SU-DHL-6 (cell line): ENCODE measurements around the gene STK35.

Experiments used
- H2AFZ ChIP-seq: fragments of 200-600 bp; sonication (generic); 2 replicates; pipeline ENCODE4 v1.6.1; 2014; ENCODE audit warnings: low read depth, mild to moderate bottlenecking, moderate library complexity, mixed read lengths, antibody characterized with exemption, low read length; ENCODE audit not compliant: severe bottlenecking
- H3F3A ChIP-seq: fragments of 200-600 bp; shearing (Covaris generic); 2 replicates; pipeline ENCODE4 v1.6.0; 2016; ENCODE audit warnings: antibody characterized with exemption, mild to moderate bottlenecking; ENCODE audit not compliant: insufficient read depth
- H3K27ac ChIP-seq: fragments of 200-600 bp; sonication (generic); 2 replicates; pipeline ENCODE4 v1.5.1; 2016; ENCODE audit warnings: low read depth, mild to moderate bottlenecking, low read length, moderate library complexity, mixed read lengths
- H3K27me3 ChIP-seq: fragments of 200-600 bp; sonication (generic), shearing (Covaris generic); 2 replicates; pipeline ENCODE4 v1.6.0; 2014; ENCODE audit warnings: mild to moderate bottlenecking, low read length
- H3K36me3 ChIP-seq: fragments of 200-600 bp; sonication (generic); 2 replicates; pipeline ENCODE4 v1.6.1; 2014; ENCODE audit warnings: mild to moderate bottlenecking, low read length, mixed read lengths
- H3K4me2 ChIP-seq: fragments of 300-600, 200-600 bp; shearing (Covaris generic), sonication (generic); 2 replicates; pipeline ENCODE4 v1.6.0; 2014; ENCODE audit warnings: low read length, low read depth, mild to moderate bottlenecking; ENCODE audit not compliant: poor library complexity, severe bottlenecking
- H3K4me3 ChIP-seq: fragments of 200-600 bp; sonication (generic); 2 replicates; pipeline ENCODE4 v1.5.1; 2014; ENCODE audit warnings: antibody characterized with exemption, low read length, mild to moderate bottlenecking, mixed read lengths; ENCODE audit not compliant: insufficient read depth, poor library complexity, severe bottlenecking
- H3K79me2 ChIP-seq: fragments of 200-600 bp; sonication (generic); 2 replicates; pipeline ENCODE4 v1.6.1; 2014; ENCODE audit warnings: mild to moderate bottlenecking, low read length, moderate library complexity; ENCODE audit not compliant: insufficient read depth
- H3K9ac ChIP-seq: fragments of 200-600 bp; sonication (generic); 2 replicates; pipeline ENCODE4 v1.7.0; 2014; ENCODE audit warnings: mild to moderate bottlenecking, low read length
- H3K9me2 ChIP-seq: fragments of 200-600 bp; sonication (generic); replicated peaks from 2 replicates; pipeline ENCODE4 v1.6.1; 2014; ENCODE audit warnings: low read length; ENCODE audit not compliant: insufficient read depth
- H3K9me3 ChIP-seq: fragments of 200-600 bp; sonication (generic); 2 replicates; pipeline ENCODE4 v1.6.1; 2014; ENCODE audit warnings: low read length, mixed read lengths; ENCODE audit not compliant: insufficient read depth
- H4K20me1 ChIP-seq: fragments of 200-600 bp; sonication (generic); 2 replicates; pipeline ENCODE4 v1.6.1; 2014; ENCODE audit warnings: low read depth, mild to moderate bottlenecking, antibody characterized with exemption, low read length, moderate library complexity, mixed read lengths
- EZH2phosphoT487 ChIP-seq: fragments of 200-600 bp; sonication (generic), shearing (Covaris generic); conservative IDR thresholded peaks from 2 replicates; pipeline ENCODE4 v1.6.1; 2018; ENCODE audit warnings: mild to moderate bottlenecking, antibody characterized with exemption, low read length, moderate library complexity, mixed read lengths
- TF ChIP-seq, protein P1 (sequence below): fragments of 200-600 bp; sonication (generic); IDR thresholded peaks from one replicate; pipeline ENCODE4 v1.5.1; 2017; ENCODE audit warnings: antibody characterized with exemption, mild to moderate bottlenecking, low read length, moderate library complexity; ENCODE audit not compliant: insufficient read depth, poor library complexity, severe bottlenecking

Gene STK35

DNA sequence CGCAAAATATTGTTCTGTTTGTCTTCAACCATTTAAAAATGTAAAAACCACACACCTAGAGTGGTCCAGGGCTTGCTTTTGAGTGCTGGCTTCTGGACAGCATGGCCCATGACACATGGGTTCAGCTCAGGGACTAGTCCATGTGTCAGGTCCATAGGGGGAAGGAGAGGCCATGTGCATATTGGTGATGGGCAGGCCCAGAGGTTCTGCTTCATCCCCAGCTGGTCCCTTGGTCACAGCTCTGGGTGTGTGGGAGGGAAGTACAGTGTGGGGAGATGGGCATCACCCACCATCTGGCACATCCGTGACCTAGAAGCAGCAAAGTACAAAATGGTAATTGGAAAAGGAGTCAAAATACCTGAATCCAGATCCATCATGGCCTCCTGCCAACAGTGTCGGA is 50.7 kb downstream of the STK35 start:
- no peak overlapping the region for H3K27ac ChIP-seq
- H3K27me3 ChIP-seq: no peaks in the 10 kb centered on the region
- H3K79me2 ChIP-seq: no peaks in the 10 kb centered on the region
- H3K36me3 ChIP-seq: no peaks in the 10 kb centered on the region
- H3K4me2 ChIP-seq: no peak overlapping the region
- no peak for TF ChIP-seq EZH2phosphoT487
- TF ChIP-seq, protein P1, sequence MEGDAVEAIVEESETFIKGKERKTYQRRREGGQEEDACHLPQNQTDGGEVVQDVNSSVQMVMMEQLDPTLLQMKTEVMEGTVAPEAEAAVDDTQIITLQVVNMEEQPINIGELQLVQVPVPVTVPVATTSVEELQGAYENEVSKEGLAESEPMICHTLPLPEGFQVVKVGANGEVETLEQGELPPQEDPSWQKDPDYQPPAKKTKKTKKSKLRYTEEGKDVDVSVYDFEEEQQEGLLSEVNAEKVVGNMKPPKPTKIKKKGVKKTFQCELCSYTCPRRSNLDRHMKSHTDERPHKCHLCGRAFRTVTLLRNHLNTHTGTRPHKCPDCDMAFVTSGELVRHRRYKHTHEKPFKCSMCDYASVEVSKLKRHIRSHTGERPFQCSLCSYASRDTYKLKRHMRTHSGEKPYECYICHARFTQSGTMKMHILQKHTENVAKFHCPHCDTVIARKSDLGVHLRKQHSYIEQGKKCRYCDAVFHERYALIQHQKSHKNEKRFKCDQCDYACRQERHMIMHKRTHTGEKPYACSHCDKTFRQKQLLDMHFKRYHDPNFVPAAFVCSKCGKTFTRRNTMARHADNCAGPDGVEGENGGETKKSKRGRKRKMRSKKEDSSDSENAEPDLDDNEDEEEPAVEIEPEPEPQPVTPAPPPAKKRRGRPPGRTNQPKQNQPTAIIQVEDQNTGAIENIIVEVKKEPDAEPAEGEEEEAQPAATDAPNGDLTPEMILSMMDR: no peak
- H3K9me3 ChIP-seq: no peaks in the 10 kb centered on the region
- no peak overlapping the region for H3K4me3 ChIP-seq
- H2AFZ ChIP-seq: no peak overlapping the region
- no peaks in the 10 kb centered on the region for H3F3A ChIP-seq
- no peaks in the 10 kb centered on the region for H3K9me2 ChIP-seq
- H4K20me1 ChIP-seq: no peaks in the 10 kb centered on the region
- no peak overlapping the region for H3K9ac ChIP-seq

DNA sequence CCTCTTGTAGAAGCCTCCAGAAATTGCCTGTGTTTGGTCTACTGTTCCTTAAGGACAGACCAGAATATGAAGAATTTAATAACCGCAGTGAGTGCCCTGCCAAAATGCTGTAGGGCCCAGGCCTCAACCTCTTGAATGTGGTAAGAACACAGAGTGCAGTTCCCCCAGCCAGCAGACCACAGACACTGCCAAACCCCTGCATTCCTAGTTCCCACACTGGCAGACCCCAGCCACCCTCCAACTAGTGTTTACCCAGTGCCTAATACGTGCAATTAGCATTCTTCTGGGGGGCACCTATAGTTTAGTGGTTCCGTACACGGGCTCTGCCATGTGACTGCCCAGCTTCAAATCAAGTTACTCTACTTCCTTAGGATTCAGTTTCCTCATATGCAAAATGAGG is 51.7 kb downstream of the STK35 start:
- Histone ChIP-seq H3K4me2 (no peak overlapping the region), H3K9ac (no peak overlapping the region), H3F3A (no peaks in the 10 kb centered on the region), H3K27ac (no peak overlapping the region), H3K9me2 (no peaks in the 10 kb centered on the region), H3K27me3 (no peaks in the 10 kb centered on the region), H3K4me3 (no peak overlapping the region), H4K20me1 (no peaks in the 10 kb centered on the region), H3K79me2 (no peaks in the 10 kb centered on the region), H3K36me3 (no peaks in the 10 kb centered on the region), H3K9me3 (no peaks in the 10 kb centered on the region), H2AFZ (no peak overlapping the region)
- no peak for TF ChIP-seq EZH2phosphoT487
- TF ChIP-seq, protein P1: no peak

DNA sequence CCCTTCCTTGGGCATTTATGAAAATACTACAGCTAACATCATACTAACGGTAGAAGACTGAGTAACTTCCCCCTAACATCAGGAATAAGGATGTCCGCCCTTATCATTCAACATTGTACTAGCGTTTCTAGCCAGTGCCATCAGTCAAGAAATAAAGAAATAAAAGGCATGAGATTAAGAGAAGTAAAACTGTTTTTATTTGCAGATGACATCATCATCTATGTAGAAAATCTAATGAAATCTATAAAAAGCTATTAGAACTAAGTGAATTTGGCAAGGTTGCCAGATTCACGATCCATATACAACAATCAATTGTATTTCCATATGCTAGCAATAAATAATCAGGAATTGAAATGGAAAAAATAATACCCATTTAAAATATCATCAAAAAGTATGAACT is 54.6 kb downstream of the STK35 start:
- no peak for TF ChIP-seq EZH2phosphoT487
- TF ChIP-seq, protein P1: no peak
- H3K4me3 ChIP-seq: no peak overlapping the region
- no peaks in the 10 kb centered on the region for H4K20me1 ChIP-seq
- H3K79me2 ChIP-seq: no peaks in the 10 kb centered on the region
- no peaks in the 10 kb centered on the region for H3K9me3 ChIP-seq
- no peak overlapping the region for H3K4me2 ChIP-seq
- H3F3A ChIP-seq: no peaks in the 10 kb centered on the region
- H3K27ac ChIP-seq: no peak overlapping the region
- no peaks in the 10 kb centered on the region for H3K27me3 ChIP-seq
- no peak overlapping the region for H2AFZ ChIP-seq
- H3K9me2 ChIP-seq: no peaks in the 10 kb centered on the region
- no peaks in the 10 kb centered on the region for H3K36me3 ChIP-seq
- no peak overlapping the region for H3K9ac ChIP-seq
